HG02884 (cell line): Measurements from ENCODE around the gene SLC26A9.
"Not testable (repeated sequence)": the region's sequence is repeated elsewhere in the genome, so short reads cannot be mapped to it uniquely, and the experiment has no call there.

Experiments
- ATAC-seq: cut with Tn5 transposase; IDR thresholded peaks from one replicate; pipeline ENCODE4 v1.9.1; 2021; ENCODE audit warnings: mild to moderate bottlenecking, moderate library complexity; ENCODE audit not compliant: unreplicated experiment

Gene SLC26A9

GRCh38 chr1:205896351-205896750, 46.9 kb downstream of the SLC26A9 start:
- ATAC-seq = no peak

GRCh38 chr1:205894119-205894518, 49.1 kb downstream of the SLC26A9 start:
- not testable (repeated sequence) for ATAC-seq

- not testable (repeated sequence) for ATAC-seq
Observed at GRCh38 chr1:205892175-205892574, 51.1 kb downstream of the SLC26A9 start.

- ATAC-seq = not testable (repeated sequence)
Observed at GRCh38 chr1:205891481-205891880, 51.8 kb downstream of the SLC26A9 start.

- not testable (repeated sequence) for ATAC-seq
Observed at GRCh38 chr1:205890631-205891030, 52.6 kb downstream of the SLC26A9 start.

GRCh38 chr1:205889706-205890105, 53.5 kb downstream of the SLC26A9 start:
- ATAC-seq = not testable (repeated sequence)

GRCh38 chr1:205889006-205889405, 54.2 kb downstream of the SLC26A9 start:
- ATAC-seq = not testable (repeated sequence)

GRCh38 chr1:205883792-205884191, 59.5 kb downstream of the SLC26A9 start:
- no peak for ATAC-seq

- no peak for ATAC-seq
Observed at GRCh38 chr1:205880923-205881322, 62.3 kb downstream of the SLC26A9 start.

- no peak for ATAC-seq
Observed at GRCh38 chr1:205879974-205880373, 63.3 kb downstream of the SLC26A9 start.

- no peak for ATAC-seq
Observed at GRCh38 chr1:205878026-205878425, 65.2 kb downstream of the SLC26A9 start.

GRCh38 chr1:205873148-205873547, 70.1 kb downstream of the SLC26A9 start:
- not testable (repeated sequence) for ATAC-seq

- no peak for ATAC-seq
Observed at GRCh38 chr1:205870236-205870635, 73.0 kb downstream of the SLC26A9 start.
